SH-SY5Y (cell line): ENCODE measurements around the gene TREM2.

Experiments
- GATA2 ChIP-seq: IDR thresholded peaks from 2 replicates; pipeline ENCODE4 v1.6.1; 2011; ENCODE audit warnings: mild to moderate bottlenecking, low read depth, low read length
- GATA3 ChIP-seq: IDR thresholded peaks from 2 replicates; pipeline ENCODE4 v1.6.1; 2011; ENCODE audit warnings: low read depth, mild to moderate bottlenecking, low read length, moderate library complexity

Gene TREM2

DNA sequence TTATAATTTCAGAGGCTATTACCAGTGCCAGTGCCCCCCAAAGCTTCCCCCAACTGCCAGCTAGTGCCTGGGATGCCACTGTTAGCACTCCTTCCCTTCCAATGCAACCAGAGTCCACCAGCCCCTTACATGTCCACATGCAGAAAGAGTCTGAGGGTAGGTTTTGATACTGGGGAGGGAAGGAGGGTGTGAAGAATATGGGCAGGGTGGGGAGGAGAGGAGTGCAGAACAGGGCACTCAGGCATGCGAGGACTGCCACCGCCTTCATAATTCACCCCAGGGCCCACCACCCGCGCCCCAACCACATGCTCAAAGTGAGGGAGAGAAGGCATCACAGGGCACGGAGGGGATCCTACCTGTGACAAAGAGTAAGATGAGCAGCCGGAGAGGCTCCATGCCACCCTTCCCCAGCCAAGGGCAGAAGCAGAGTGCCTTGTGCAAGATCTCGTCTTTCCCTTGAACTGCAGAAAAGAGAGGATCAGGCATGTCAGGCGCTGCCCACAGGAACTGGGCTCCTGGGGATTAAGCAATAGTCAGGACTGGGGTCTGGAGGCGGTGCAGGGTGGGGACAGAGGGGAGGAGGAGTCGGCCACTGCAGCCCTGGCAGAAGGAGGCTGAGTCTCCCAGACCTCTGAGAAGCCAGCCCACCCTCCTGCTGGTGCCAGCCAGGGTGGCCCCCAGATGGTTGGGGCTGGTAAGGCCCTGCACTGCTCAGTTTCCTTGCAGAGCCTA, at the start of gene TREM2:
Gene TREM2 (minus strand): TSS at position 430 of the 732 bp plus-strand sequence. CDS start 34 bp downstream, at position 396.
- TF ChIP-seq GATA3 (no peak), GATA2 (no peak)

DNA sequence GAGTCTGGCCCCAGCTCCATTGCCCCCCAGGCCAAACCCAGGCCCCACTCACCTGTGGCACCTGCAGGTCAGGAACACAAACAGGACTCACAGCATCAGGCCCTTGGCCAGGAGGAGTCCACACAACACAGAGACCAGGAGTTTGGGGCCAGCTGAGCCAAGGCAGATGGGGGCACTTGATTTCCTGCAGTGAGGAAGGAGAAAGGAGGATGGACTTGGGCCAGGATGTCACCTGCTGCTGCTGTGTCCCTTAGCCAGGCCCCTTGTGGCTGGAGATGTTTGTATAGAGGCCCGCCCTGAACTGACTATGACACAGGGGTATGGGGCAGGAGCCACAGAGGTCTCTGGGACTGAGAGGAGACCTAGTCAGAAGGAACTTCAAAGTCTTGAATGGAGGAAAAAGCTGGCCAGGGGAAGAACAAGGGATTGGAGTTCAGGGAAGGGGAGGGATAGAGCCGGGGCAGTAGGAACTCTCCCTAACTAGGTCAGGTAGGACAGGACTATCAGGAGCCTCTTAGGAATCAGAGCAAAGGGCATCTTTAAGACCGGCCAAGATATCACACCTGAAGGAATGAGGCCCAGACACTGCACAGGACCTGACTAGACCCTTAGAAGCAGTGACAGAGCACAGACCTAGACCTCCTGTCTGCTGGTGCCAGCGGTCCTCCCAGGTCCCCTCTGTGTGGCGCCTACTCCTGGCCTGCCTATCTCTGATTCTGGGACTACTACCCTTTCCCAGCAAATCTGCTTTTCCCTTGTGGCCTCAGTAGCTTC, 46.8 kb upstream of the TREM2 start:
- TF ChIP-seq GATA2 (no peak), GATA3 (no peak)

- TF ChIP-seq GATA3 (no peak), GATA2 (no peak)
Measured at GRCh38 chr6:41208439-41209106, 45.7 kb upstream of the TREM2 start.

GRCh38 chr6:41204156-41204555, 41.2 kb upstream of the TREM2 start:
- TF ChIP-seq GATA2 (no peak), GATA3 (no peak)

DNA sequence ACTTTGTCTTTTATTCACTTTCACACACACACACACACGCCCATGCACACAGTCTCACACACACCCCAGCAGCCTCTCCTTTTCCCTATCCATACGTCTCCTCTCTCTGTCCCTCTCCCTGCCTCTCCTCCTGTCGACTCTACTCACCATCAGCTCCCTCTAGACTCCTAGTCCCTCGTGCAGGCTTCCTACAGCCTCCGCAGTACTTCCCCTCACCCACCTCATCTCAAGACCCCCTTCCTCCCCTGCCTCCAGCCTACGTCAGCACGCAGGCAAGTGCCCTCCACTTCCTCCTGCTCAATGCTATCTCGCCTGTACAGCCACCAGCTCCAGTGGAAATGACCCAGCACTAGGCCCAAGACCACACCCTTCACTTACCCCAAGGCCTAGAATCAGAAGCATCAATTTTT, 38.9 kb upstream of the TREM2 start:
- TF ChIP-seq GATA3 (no peak), GATA2 (no peak)

GRCh38 chr6:41200901-41201763, 38.2 kb upstream of the TREM2 start, which contains the start of gene TREML2:
Gene TREML2 (minus strand): TSS chr6:41201149. CDS start chr6:41201008, 141 bp downstream.
- TF ChIP-seq GATA3 = no peak
- no peak for TF ChIP-seq GATA2

DNA sequence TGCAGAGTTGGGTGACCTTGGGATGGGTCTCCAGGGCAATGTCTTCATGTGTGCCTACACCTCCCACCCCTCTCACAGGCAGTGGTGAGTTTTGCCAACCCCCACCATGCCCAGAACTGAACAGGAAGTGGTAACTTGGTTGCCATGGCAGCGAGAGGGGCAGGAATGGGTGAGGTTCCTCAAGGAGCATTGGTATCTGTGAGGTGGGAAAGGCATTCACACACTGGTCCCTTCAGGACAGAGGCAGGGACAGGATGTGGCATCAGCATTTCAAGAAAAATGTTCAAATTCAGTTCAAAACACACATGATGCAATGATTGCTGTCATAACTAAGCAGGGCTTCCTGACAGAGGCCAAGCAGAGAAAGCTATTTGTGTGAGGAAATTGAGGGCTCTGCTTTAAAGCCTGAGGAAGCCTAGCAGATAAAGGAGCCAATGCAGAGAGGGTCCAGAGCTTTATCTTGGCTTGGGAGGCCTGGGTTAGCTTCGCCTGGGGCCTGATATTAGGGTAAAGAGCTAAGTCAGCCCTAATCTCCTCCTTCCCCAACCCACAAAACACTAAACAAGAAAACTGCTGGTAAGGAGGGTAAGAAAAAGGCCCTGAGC, 37.5 kb upstream of the TREM2 start:
- TF ChIP-seq GATA3 (no peak), GATA2 (no peak)

DNA sequence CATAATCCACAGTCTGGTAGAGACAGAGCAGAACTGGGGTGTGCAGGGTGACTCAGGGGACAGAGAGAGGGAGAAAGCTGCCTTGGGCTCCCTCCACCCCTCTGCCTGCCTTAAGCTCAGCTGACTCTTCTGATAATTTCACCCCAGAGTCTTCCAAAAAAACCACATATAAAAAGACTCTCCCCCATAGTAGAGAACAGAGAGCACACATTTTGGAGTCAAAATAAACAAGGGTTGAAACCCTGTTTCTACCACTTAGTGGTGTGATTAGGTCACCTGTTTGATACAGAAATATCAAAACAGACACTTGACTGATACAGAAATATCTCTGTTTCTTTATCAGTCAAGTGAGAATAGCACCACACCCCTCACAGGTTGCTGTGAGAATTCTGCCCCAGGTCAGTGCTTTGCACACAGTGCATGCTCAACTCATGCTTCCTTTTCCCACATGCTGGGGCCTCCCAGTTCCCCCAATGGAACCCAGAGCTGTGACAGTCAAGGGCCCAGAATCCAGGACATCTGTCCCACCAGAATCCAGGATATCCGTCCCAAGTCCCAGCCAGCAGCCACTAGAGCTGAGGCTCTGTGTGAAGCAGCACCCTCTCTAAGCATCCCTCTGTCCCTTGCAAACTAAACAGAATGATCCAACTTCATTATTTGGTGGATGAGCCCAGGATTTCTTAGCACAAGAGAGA, 36.8 kb upstream of the TREM2 start:
- no peak for TF ChIP-seq GATA3

GRCh38 chr6:41197234-41197633, 34.3 kb upstream of the TREM2 start:
- no peak for TF ChIP-seq GATA2
- TF ChIP-seq GATA3 = no peak

DNA sequence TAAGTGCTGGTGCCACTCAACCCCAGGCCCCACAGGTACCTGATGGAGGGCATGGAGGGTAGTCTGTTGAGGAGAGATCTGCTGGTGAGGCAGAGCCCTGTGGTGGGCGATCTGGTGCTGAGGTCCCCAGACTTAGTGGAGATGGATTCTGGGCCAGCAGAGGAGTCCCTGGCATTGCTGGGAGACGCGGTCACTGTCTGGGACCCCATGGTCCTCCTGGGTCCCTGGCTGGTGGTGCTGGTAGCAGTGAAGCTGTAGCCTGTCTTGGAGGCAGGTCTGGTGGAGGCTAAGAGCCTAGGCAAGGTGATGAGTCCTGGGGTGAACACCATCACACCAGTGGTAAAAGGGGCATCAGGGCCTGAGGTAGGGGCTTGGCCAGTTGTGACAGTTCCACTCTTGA, 31.5 kb upstream of the TREM2 start:
- TF ChIP-seq GATA3 (no peak), GATA2 (no peak)

DNA sequence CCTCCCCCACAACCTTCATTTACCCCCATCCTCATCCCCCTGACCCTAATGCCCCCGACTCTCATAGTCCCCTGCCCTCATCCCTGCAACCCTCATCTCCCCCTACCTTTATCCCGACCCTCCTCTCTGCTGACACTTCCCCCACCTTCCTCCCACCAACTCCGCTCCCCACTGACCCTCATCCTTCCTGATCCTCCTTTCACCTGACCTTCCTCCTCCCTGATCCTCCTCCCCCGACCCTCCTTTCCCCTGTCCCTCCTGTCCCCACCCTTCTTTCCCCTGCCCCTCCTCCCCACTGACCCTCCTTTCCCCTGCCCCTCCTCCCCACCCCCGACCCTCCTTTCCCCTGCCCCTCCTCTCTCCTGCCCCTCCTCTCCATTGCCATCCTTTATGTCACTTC, 31.0 kb upstream of the TREM2 start:
- TF ChIP-seq GATA2 = no peak
- no peak for TF ChIP-seq GATA3

- TF ChIP-seq GATA3 (no peak), GATA2 (no peak)
Measured at GRCh38 chr6:41193171-41193734, 30.3 kb upstream of the TREM2 start.

- TF ChIP-seq GATA3 = no peak
- no peak for TF ChIP-seq GATA2
Measured at GRCh38 chr6:41191569-41191968, 28.7 kb upstream of the TREM2 start.
